Measurements from ENCODE around the gene CASKIN1. TPM values are rescaled to one million over a fixed set of nuclear protein-coding genes. Genes with fewer than 3 reads are reported as not detected.

The CASKIN1 gene
- total and polyA plus RNA-seq, 2 of the 8 experiments (the other 6 are each of a cell fraction or from before 2014, with no cell fraction given): 1.2 to 6.4 TPM

- Histone ChIP-seq H3K4me3 (ENCODE audit: extremely low read depth in 1 of 4, insufficient read depth in 2 of 4, low read depth in 3 of 4, low read length in 4 of 4) (no peak overlapping the region), H3K23ac (ENCODE audit: insufficient read length) (no peak overlapping the region), H4K20me1 (replicated peaks in 1 of 2; ENCODE audit: control insufficient read depth in 1 of 2, insufficient read depth in 2 of 2, low read length in 2 of 2) (peaks cover 4 to 20% of the 10 kb centered on the region in 2 experiments), H3K56ac (replicated peaks; ENCODE audit: insufficient read length, low read depth, low read length) (no peak overlapping the region), H3K79me1 (ENCODE audit: low read depth, low read length) (no peaks in the 10 kb centered on the region; the same call in 1 of the 2 replicates), H2BK120ac (replicated peaks; ENCODE audit: low read depth, low read length) (no peak overlapping the region), H3K27me3 (replicated peaks in 1 of 4; ENCODE audit: control insufficient read depth in 3 of 4, extremely low read depth in 1 of 4, insufficient read depth in 3 of 4, low read length in 3 of 4) (peaks cover 0 to 7% (median 5%) of the 10 kb centered on the region in 4 experiments; a peak in 4 of 7 replicates), H3K4me1 (replicated peaks in 1 of 4; ENCODE audit: control insufficient read depth in 3 of 4, insufficient read depth in 4 of 4, low read length in 3 of 4) (peaks cover 0 to 9% (median 5%) of the 10 kb centered on the region in 4 experiments; a peak in 4 of 7 replicates), H3K23me2 (ENCODE audit: low read depth, low read length) (peaks cover 4% of the 10 kb centered on the region; the same call in 1 of the 2 replicates), H2BK15ac (ENCODE audit: low read length) (no peak overlapping the region), H2AFZ (ENCODE audit: low read length) (no peak overlapping the region), H2BK12ac (ENCODE audit: low read depth, low read length) (no peak overlapping the region), H3K9me3 (ENCODE audit: insufficient read depth in 2 of 2, low read depth in 1 of 2, low read length in 1 of 2) (no peaks in the 10 kb centered on the region), H3K18ac (ENCODE audit: extremely low read depth, low read length) (no peak overlapping the region), H2AK5ac (ENCODE audit: low read depth, low read length) (no peak overlapping the region), H3K27ac (ENCODE audit: low read depth, low read length) (no peak overlapping the region), H3K4ac (replicated peaks; ENCODE audit: insufficient read length, low read depth, low read length) (no peak overlapping the region), H3K36me3 (ENCODE audit: control insufficient read depth in 2 of 4, insufficient read depth in 4 of 4, low read length in 3 of 4) (peaks cover 18 to 41% (median 32%) of the 10 kb centered on the region in 4 experiments), H2BK20ac (ENCODE audit: low read length) (no peak overlapping the region), H3K14ac (ENCODE audit: insufficient read length) (no peak overlapping the region), H4K5ac (ENCODE audit: insufficient read length, low read depth, low read length) (no peak overlapping the region), H4K8ac (ENCODE audit: extremely low read depth, insufficient read depth, low read length) (no peak overlapping the region), H3K4me2 (ENCODE audit: insufficient read depth in 1 of 2, low read depth in 2 of 2, low read length in 2 of 2) (no peak overlapping the region), H4K91ac (replicated peaks; ENCODE audit: insufficient read length, low read length) (no peak overlapping the region), H3K9ac (replicated peaks in 1 of 4; ENCODE audit: extremely low read depth in 1 of 4, low read depth in 3 of 4, low read length in 3 of 4) (no peak overlapping the region), H2BK5ac (ENCODE audit: low read depth, low read length) (no peak overlapping the region), H3K79me2 (ENCODE audit: control insufficient read depth in 1 of 2, insufficient read depth in 2 of 2, low read length in 2 of 2) (no peaks in the 10 kb centered on the region)
- TF ChIP-seq FOSL1 (IDR thresholded peaks at IDR 0.05; ENCODE audit: insufficient read depth, low read depth, low read length) (no peak), KDM5A (IDR thresholded peaks at IDR 0.05; ENCODE audit: low read length) (no peak), KDM1A (IDR thresholded peaks at IDR 0.05; ENCODE audit: borderline replicate concordance, low read length) (no peak), RBBP5 (IDR thresholded peaks at IDR 0.05; ENCODE audit: borderline replicate concordance, low read depth, low read length) (no peak), BRCA1 (IDR thresholded peaks at IDR 0.05; ENCODE audit: low read depth, low read length) (no peak), CBX5 (IDR thresholded peaks at IDR 0.05; ENCODE audit: low read depth, low read length) (no peak), PHF8 (conservative IDR thresholded peaks at IDR 0.05; ENCODE audit: low read depth, low read length) (no peak), E2F6 (IDR thresholded peaks at IDR 0.05) (no peak), ASH2L (IDR thresholded peaks at IDR 0.05; ENCODE audit: low read length) (no peak), RNF2 (IDR thresholded peaks at IDR 0.05; ENCODE audit: borderline replicate concordance, low read depth, low read length, missing control alignments, poor library complexity, severe bottlenecking) (no peak)
- POLR2A ChIA-PET (ENCODE audit: partially characterized antibody): interaction anchor here (0.6 to 8.6 kb wide), 7 partner anchors 11 to 161 kb away, joined by 3 to 181 read pairs (median 3); partner anchors contain the start of genes ECI1 and TRAF7
- DNase-seq (ENCODE audit: low read depth in 1 of 2, low spot score in 2 of 2) (no peak), FAIRE-seq (no peak)
- CTCF ChIA-PET (ENCODE audit: partially characterized antibody): interaction anchor here (0.5 to 1.8 kb wide), 3 partner anchors 10 to 198 kb away, joined by 3 to 10 read pairs (median 3); no protein-coding TSS in a partner anchor
- 94% methylated on average over 11 of the region's 11 CpGs; no CpG with 5 or more reads in 1 of the 2 experiments for WGBS, 2 experiments (ENCODE audit: extremely low coverage in 1 of 2, insufficient coverage in 1 of 2, insufficient read length in 1 of 2, insufficient replicate concordance in 2 of 2, low coverage in 1 of 2, low lambda C conversion rate in 2 of 2, missing lambda C conversion rate in 1 of 2)
These were observed 46.2 kb upstream of the CASKIN1 start for GRCh38 chr16:2242598-2242997.

Data from H1 (cell line).